GM23338 (cell line): ENCODE measurements around the gene GBP7. TPM values are rescaled to one million over a fixed set of nuclear protein-coding genes. Genes with fewer than 3 reads are reported as not detected.

Experiments used
- ATAC-seq: fragments of 200-7000 bp; cut with Tn5 transposase; 3 replicates; pipeline ENCODE4 v1.9.1; 2020
- DNase-seq: peaks from one replicate; pipeline ENCODE4 v3.0.0-alpha.2; 2015; ENCODE audit warnings: low spot score
- H2AFZ ChIP-seq: fragments of 200-600 bp; sonication (generic); 2 replicates; pipeline ENCODE4 v1.8.0; 2016; ENCODE audit warnings: antibody characterized with exemption, mild to moderate bottlenecking, moderate library complexity
- H3F3A ChIP-seq: fragments of 200-600 bp; sonication (generic); replicated peaks from 2 replicates; pipeline ENCODE4 v1.8.0; 2017; ENCODE audit warnings: antibody characterized with exemption, mixed run types, low read depth
- H3K27ac ChIP-seq: fragments of 200-600 bp; sonication (generic); 2 replicates; pipeline ENCODE4 v1.6.1; 2016; ENCODE audit warnings: low read depth
- H3K27me3 ChIP-seq: fragments of 200-600 bp; sonication (generic); 2 replicates; pipeline ENCODE4 v1.8.0; 2016; ENCODE audit warnings: mild to moderate bottlenecking, mixed run types, moderate library complexity; ENCODE audit not compliant: insufficient read depth
- H3K36me3 ChIP-seq: fragments of 200-600 bp; sonication (generic); 2 replicates; pipeline ENCODE4 v1.8.0; 2016; ENCODE audit warnings: mild to moderate bottlenecking; ENCODE audit not compliant: insufficient read depth
- H3K4me1 ChIP-seq: fragments of 200-600 bp; sonication (generic); 2 replicates; pipeline ENCODE4 v1.8.0; 2016; ENCODE audit warnings: mild to moderate bottlenecking, moderate library complexity; ENCODE audit not compliant: insufficient read depth
- H3K4me2 ChIP-seq: fragments of 200-600 bp; sonication (generic); 2 replicates; pipeline ENCODE4 v1.7.1; 2017; ENCODE audit warnings: mixed run types
- H3K4me3 ChIP-seq: fragments of 200-600 bp; sonication (generic); 2 replicates; pipeline ENCODE4 v1.6.1; 2016; ENCODE audit warnings: mixed run types
- H3K79me2 ChIP-seq: fragments of 200-600 bp; sonication (generic); replicated peaks from 2 replicates; pipeline ENCODE4 v1.8.0; 2017; ENCODE audit warnings: mild to moderate bottlenecking; ENCODE audit not compliant: insufficient read depth
- H3K9me2 ChIP-seq: fragments of 200-600 bp; sonication (generic); 2 replicates; pipeline ENCODE4 v1.8.0; 2017; ENCODE audit not compliant: insufficient read depth
- H4K20me1 ChIP-seq: fragments of 200-600 bp; sonication (generic); replicated peaks from 2 replicates; pipeline ENCODE4 v1.8.0; 2017; ENCODE audit warnings: mild to moderate bottlenecking; ENCODE audit not compliant: insufficient read depth
- H3K27ac Mint-ChIP-seq: 2 replicates; pipeline ENCODE4 v1.8.0; 2020; ENCODE audit warnings: inconsistent platforms, mild to moderate bottlenecking, moderate library complexity, mixed read lengths
- H3K27me3 Mint-ChIP-seq: 3 replicates; pipeline ENCODE4 v1.8.0; 2022; ENCODE audit warnings: low read depth, mild to moderate bottlenecking, moderate library complexity, mixed read lengths, inconsistent platforms; ENCODE audit not compliant: insufficient read depth, poor library complexity
- H3K36me3 Mint-ChIP-seq: 3 replicates; pipeline ENCODE4 v1.8.0; 2021; ENCODE audit warnings: low read depth, mild to moderate bottlenecking, inconsistent platforms, moderate library complexity, mixed read lengths
- H3K4me1 Mint-ChIP-seq: 3 replicates; pipeline ENCODE4 v1.8.0; 2020; ENCODE audit warnings: mild to moderate bottlenecking, inconsistent platforms, mixed read lengths
- H3K4me3 Mint-ChIP-seq: 3 replicates; pipeline ENCODE4 v1.8.0; 2021; ENCODE audit warnings: moderate library complexity, mild to moderate bottlenecking, inconsistent platforms, mixed read lengths
- H3K9me3 Mint-ChIP-seq: 3 replicates; pipeline ENCODE4 v1.8.0; 2020; ENCODE audit warnings: moderate library complexity, mild to moderate bottlenecking, inconsistent platforms, mixed read lengths
- CREB1 ChIP-seq: fragments of 250-450 bp; sonication (Bioruptor Pico); IDR thresholded peaks from 2 replicates; pipeline ENCODE4 v1.5.0; 2020; ENCODE audit warnings: low read depth, mild to moderate bottlenecking, moderate library complexity
- CTCF ChIP-seq, 2 experiments: fragments of 200-600 bp in 1 of 2; sonication (generic) in 1 of 2; conservative IDR thresholded peaks; 2 replicates each; pipeline versions ENCODE4 v1.5.1 to v1.6.1; 2016 to 2017; ENCODE audit warnings: antibody characterized with exemption in 2 of 2, low read depth in 2 of 2, mild to moderate bottlenecking in 2 of 2, moderate library complexity in 1 of 2
- ETS1 ChIP-seq: IDR thresholded peaks from 2 replicates; pipeline ENCODE4 v1.6.1; 2016; ENCODE audit warnings: antibody characterized with exemption
- EZH2phosphoT487 ChIP-seq: fragments of 200-600 bp; sonication (generic); IDR thresholded peaks from one replicate; pipeline ENCODE4 v1.8.1; 2018; ENCODE audit warnings: antibody characterized with exemption; ENCODE audit not compliant: unreplicated experiment
- JUNB ChIP-seq: IDR thresholded peaks from one replicate; pipeline ENCODE4 v1.6.1; 2016; ENCODE audit warnings: antibody characterized with exemption; ENCODE audit not compliant: unreplicated experiment
- NANOG ChIP-seq: IDR thresholded peaks from 2 replicates; pipeline ENCODE4 v1.6.1; 2016; ENCODE audit warnings: antibody characterized with exemption, borderline replicate concordance
- POLR2AphosphoS5 ChIP-seq: IDR thresholded peaks from 2 replicates; pipeline ENCODE4 v1.6.1; 2016; ENCODE audit warnings: antibody characterized with exemption, low read depth
- REST ChIP-seq: IDR thresholded peaks from one replicate; pipeline ENCODE4 v1.6.1; 2018; ENCODE audit warnings: antibody characterized with exemption; ENCODE audit not compliant: unreplicated experiment
- ZNF331 ChIP-seq: fragments of 250-450 bp; sonication (Bioruptor Pico); IDR thresholded peaks from 2 replicates; pipeline ENCODE4 v1.5.0; 2020; ENCODE audit warnings: low read depth, mild to moderate bottlenecking, moderate library complexity
- ZNF462 ChIP-seq: fragments of 250-450 bp; sonication (Bioruptor Pico); IDR thresholded peaks from 2 replicates; pipeline ENCODE4 v1.5.0; 2020; ENCODE audit warnings: mild to moderate bottlenecking, moderate library complexity
- polyA plus RNA-seq: library from polyadenylated mRNA; unstranded; fragments of >200 nt; fragmentation: Nextera tagmentation; extraction: Ambion mirVana; gene quantifications from 2 replicates; pipeline ENCODE4 v1.2.1, GENCODE V29; 2016
- total RNA-seq: library from RNA; depleted of rRNA; stranded (reverse); fragments of >200 nt; shearing (Covaris generic); gene quantifications from 2 replicates; pipeline ENCODE4 v1.2.3, GENCODE V29; 2014

The GBP7 gene
- total and polyA plus RNA-seq, 2 experiments from 2014 or later: not detected

GRCh38 chr1:89151047-89151446, 24.8 kb downstream of the GBP7 start (continued):
- TF ChIP-seq POLR2AphosphoS5 (no peak), ZNF462 (CRISPR knock-in tag) (no peak), ETS1 (no peak), NANOG (no peak), JUNB (no peak), EZH2phosphoT487 (no peak), CREB1 (no peak)

- H3K27me3 Mint-ChIP-seq: no peaks in the 10 kb centered on the region
- DNase-seq (no peak), ATAC-seq (no peak)
- no peaks in the 10 kb centered on the region for H3K9me3 Mint-ChIP-seq
- Histone ChIP-seq H2AFZ (no peak overlapping the region), H3K4me1 (no peaks in the 10 kb centered on the region), H3K9me2 (no peaks in the 10 kb centered on the region), H3K27ac (no peak overlapping the region), H3K79me2 (no peaks in the 10 kb centered on the region), H3K36me3 (no peaks in the 10 kb centered on the region), H4K20me1 (no peaks in the 10 kb centered on the region), H3K4me2 (no peak overlapping the region), H3K4me3 (no peak overlapping the region), H3F3A (no peaks in the 10 kb centered on the region), H3K27me3 (no peaks in the 10 kb centered on the region)
- H3K4me1 Mint-ChIP-seq: no peaks in the 10 kb centered on the region
- H3K36me3 Mint-ChIP-seq: no peaks in the 10 kb centered on the region
- TF ChIP-seq REST (no peak), CREB1 (no peak), CTCF (conservative IDR thresholded peaks at IDR 0.05; ENCODE audit: low read depth in 2 of 2) (no peak), ETS1 (no peak), JUNB (no peak), POLR2AphosphoS5 (no peak), NANOG (no peak), ZNF331 (no peak)
- no peak overlapping the region for H3K4me3 Mint-ChIP-seq
- no peak overlapping the region for H3K27ac Mint-ChIP-seq
Measured at GRCh38 chr1:89149976-89150375, 25.8 kb downstream of the GBP7 start.
